Epithelial cell of proximal tubule (primary cell): ENCODE results near the gene ANO8. TPM values are rescaled to one million over a fixed set of nuclear protein-coding genes. Genes with fewer than 3 reads are reported as not detected.
"Not testable (repeated sequence)": the region's sequence is repeated elsewhere in the genome, so short reads cannot be mapped to it uniquely, and the experiment has no call there.

ENCODE experiments used
- DNase-seq: peaks from one replicate; pipeline ENCODE4 v3.0.0-alpha.2; 2011; ENCODE audit warnings: low read depth
- H3K4me3 ChIP-seq: 2 replicates; pipeline ENCODE4 v1.5.1; 2011; ENCODE audit warnings: low read depth, mild to moderate bottlenecking, low read length
- total RNA-seq: library from RNA; depleted of rRNA; stranded (reverse); fragments of >200 nt; gene quantifications from 2 replicates; pipeline ENCODE4 v1.2.3, GENCODE V29; 2015
- TF ChIP-seq, protein P1 (sequence below): conservative IDR thresholded peaks from 2 replicates; pipeline ENCODE4 v1.5.1; 2012; ENCODE audit warnings: low read depth, mild to moderate bottlenecking, low read length

Gene ANO8
- total RNA-seq, 1 donor from 2014 or later = 6.6 TPM

DNA sequence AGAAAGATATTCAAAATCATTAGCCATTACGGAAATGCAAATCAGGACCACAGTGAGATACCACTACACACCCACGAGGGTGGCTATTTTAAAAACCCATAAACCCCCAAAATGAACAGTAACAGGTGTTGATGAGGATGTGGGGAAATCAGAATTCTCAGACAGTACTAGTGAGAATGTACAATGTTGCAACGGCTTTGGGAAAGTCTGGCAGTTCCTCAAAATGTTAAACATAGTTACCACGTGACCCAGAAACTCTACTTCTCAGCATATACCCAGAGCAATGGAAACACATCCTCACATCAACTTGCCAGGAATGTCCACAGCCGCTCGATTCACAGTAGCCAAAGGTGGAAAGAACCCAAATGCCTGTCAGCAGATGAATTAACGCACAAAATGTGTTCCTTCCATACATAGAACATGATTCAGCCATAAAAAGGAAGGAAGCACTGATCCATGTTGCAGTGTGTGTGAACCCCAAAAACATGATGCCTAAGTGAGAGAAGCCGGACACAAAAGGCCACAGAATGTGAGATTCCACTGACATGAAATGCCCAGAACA is 35.5 kb upstream of the ANO8 start:
- H3K4me3 ChIP-seq = no peak overlapping the region
- TF ChIP-seq, protein P1, sequence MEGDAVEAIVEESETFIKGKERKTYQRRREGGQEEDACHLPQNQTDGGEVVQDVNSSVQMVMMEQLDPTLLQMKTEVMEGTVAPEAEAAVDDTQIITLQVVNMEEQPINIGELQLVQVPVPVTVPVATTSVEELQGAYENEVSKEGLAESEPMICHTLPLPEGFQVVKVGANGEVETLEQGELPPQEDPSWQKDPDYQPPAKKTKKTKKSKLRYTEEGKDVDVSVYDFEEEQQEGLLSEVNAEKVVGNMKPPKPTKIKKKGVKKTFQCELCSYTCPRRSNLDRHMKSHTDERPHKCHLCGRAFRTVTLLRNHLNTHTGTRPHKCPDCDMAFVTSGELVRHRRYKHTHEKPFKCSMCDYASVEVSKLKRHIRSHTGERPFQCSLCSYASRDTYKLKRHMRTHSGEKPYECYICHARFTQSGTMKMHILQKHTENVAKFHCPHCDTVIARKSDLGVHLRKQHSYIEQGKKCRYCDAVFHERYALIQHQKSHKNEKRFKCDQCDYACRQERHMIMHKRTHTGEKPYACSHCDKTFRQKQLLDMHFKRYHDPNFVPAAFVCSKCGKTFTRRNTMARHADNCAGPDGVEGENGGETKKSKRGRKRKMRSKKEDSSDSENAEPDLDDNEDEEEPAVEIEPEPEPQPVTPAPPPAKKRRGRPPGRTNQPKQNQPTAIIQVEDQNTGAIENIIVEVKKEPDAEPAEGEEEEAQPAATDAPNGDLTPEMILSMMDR = no peak
- DNase-seq = no peak

GRCh38 chr19:17365361-17365760 is 30.7 kb upstream of the ANO8 start:
- TF ChIP-seq, protein P1 = no peak
- DNase-seq = no peak
- H3K4me3 ChIP-seq = no peak overlapping the region

GRCh38 chr19:17363852-17364605 is 29.4 kb upstream of the ANO8 start:
- not testable (repeated sequence) for H3K4me3 ChIP-seq, DNase-seq

DNA sequence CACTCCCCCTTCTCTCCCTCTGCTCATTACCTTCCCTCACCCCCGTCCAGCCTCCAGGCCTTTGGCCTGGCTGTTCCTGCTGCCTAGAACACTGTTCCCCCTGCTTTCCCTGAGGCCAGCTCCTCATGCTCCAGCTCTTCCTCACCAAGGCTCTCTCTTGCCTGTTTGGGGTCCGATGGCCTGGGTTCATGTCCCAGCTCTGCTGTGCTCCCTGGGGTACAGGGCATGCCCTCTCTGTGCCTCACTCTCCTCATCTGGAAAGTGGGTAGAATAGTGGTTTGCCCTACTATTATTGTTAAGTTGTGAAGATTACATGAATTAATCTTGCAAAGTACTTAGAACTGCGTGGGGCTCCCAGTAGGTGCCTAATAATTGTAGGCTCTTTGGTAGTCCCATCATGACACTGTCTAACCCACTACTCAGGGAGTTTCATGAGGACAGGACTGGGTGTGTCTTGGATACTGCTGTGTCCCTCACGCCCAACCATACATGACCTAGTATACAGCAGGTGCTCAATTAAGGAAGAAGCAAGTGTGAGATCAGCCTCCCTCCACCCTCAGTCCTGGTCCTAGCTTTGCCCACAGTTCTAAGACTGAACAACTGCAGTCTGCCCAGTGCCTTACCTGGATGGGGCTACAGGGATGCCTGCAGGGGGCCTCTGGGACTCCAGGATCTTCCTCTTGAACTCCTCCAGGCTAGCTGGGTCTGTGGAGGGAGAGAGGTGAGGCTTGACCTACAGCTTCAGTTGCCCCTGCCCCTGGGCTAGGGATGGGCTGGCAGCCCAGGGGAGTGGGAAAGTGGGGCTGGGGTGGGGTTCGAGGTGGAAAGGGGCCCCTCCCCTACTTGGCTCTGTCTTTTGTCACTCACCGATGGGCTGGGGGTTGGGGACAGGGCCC is 25.5 kb upstream of the ANO8 start:
- DNase-seq = no peak
- H3K4me3 ChIP-seq = no peak overlapping the region
- TF ChIP-seq, protein P1 = no peak

DNA sequence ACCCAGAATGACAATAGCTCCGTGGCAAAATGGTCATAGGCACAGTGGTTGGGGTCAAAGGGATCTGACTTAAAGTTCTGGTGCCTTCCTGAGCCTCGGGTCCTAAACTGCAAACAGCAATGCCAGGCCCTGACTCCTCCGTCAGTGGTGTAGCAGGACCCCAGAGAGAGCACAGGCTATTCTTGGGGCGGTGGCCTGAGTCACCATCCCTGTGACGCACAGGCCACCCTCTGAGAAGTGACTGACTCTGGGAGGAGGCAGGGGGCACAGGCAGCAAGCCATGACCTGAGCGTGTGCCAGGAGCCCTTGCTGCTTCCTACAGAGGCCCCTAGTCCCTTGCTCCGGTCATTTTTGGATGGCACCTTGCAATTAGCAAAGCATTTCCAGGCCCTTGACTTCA is 23.7 kb upstream of the ANO8 start:
- no peak for DNase-seq
- no peak overlapping the region for H3K4me3 ChIP-seq
- TF ChIP-seq, protein P1 = no peak

- DNase-seq = no peak
- no peak overlapping the region for H3K4me3 ChIP-seq
These were observed 23.1 kb upstream of the ANO8 start for GRCh38 chr19:17357724-17358123.

More at GRCh38 chr19:17357724-17358123, 23.1 kb upstream of the ANO8 start:
- TF ChIP-seq, protein P1 = no peak
